GM12864 (cell line): Measurements from ENCODE around the gene RAB3IL1.

Experiments
- DNase-seq: peaks from one replicate; pipeline ENCODE4 v3.0.0-alpha.2; 2011; ENCODE audit warnings: low read depth
- H3K4me3 ChIP-seq: 2 replicates; pipeline ENCODE4 v1.5.1; 2011; ENCODE audit warnings: mild to moderate bottlenecking, low read depth, low read length, control low read depth
- CTCF ChIP-seq: IDR thresholded peaks from 2 replicates; pipeline ENCODE4 v1.5.1; 2011; ENCODE audit warnings: low read depth, mild to moderate bottlenecking, moderate library complexity, low read length, control low read depth, inconsistent platforms; ENCODE audit errors: missing control alignments

Gene RAB3IL1

GRCh38 chr11:61925736-61926135 lies 8.4 kb upstream of the RAB3IL1 start:
- H3K4me3 ChIP-seq: no peak overlapping the region
- no peak for TF ChIP-seq CTCF
- DNase-seq: no peak

- no peak for DNase-seq
- no peak overlapping the region for H3K4me3 ChIP-seq
- no peak for TF ChIP-seq CTCF
Observed at GRCh38 chr11:61924064-61924455, 6.7 kb upstream of the RAB3IL1 start.

GRCh38 chr11:61923166-61924063 lies 6.0 kb upstream of the RAB3IL1 start:
- DNase-seq: no peak
- no peak overlapping the region for H3K4me3 ChIP-seq

GRCh38 chr11:61922539-61922938 lies 5.2 kb upstream of the RAB3IL1 start:
- DNase-seq: no peak
- H3K4me3 ChIP-seq: no peak overlapping the region
- no peak for TF ChIP-seq CTCF

More at GRCh38 chr11:61923166-61924063, 6.0 kb upstream of the RAB3IL1 start:
- TF ChIP-seq CTCF: no peak

GRCh38 chr11:61921446-61921845 lies 4.1 kb upstream of the RAB3IL1 start:
- TF ChIP-seq CTCF: no peak
- no peak overlapping the region for H3K4me3 ChIP-seq
- DNase-seq: no peak

GRCh38 chr11:61919705-61920631 lies 2.6 kb upstream of the RAB3IL1 start:
- no peak for TF ChIP-seq CTCF
- no peak for DNase-seq
- no peak overlapping the region for H3K4me3 ChIP-seq
